H54 (cell line): Measurements from ENCODE around the gene PCDHB4.
"Not testable (repeated sequence)": the region's sequence is repeated elsewhere in the genome, so short reads cannot be mapped to it uniquely, and the experiment has no call there.

Source experiments
- DNase-seq: peaks from one replicate; pipeline ENCODE4 v3.0.0; 2011; ENCODE audit warnings: low spot score, mixed read lengths; ENCODE audit not compliant: insufficient read length
- FAIRE-seq: peaks from 3 replicates; lab custom pipeline; 2011; peaks lifted over from hg19 to GRCh38; lab: Jason Lieb, UNC
- POLR2A ChIP-seq: IDR thresholded peaks from 2 replicates; pipeline ENCODE4 v1.6.1; 2011; ENCODE audit warnings: low read depth, mild to moderate bottlenecking, low read length

PCDHB4 gene

GRCh38 chr5:141121563-141121962, at the start of gene PCDHB4:
Gene PCDHB4 (plus strand): TSS chr5:141121818. CDS start chr5:141121999, 181 bp downstream.
- TF ChIP-seq POLR2A: no peak
- DNase-seq: no peak
- FAIRE-seq: no peak

GRCh38 chr5:141077826-141078225, 43.8 kb upstream of the PCDHB4 start:
- TF ChIP-seq POLR2A: no peak
- FAIRE-seq (no peak), DNase-seq (no peak)

DNA sequence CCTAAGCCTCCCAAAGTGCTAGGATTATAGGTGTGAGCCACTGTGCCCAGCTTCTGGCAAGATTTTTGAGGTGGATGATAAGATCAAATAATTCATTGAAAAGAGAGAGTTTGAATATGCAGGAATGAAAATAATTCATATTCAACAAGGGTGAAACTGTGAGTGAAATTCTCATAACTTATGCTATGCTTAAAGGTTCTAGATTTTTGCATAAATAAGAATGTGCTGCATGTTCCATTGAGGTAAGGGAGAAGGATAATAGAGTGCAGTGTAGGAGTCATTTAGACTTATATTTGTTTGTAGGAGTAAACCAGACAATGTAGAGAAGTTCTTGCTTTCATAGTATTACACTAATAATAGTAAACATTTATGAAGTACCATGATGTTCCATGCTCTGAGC, 39.4 kb upstream of the PCDHB4 start:
- no peak for DNase-seq
- no peak for FAIRE-seq

DNA sequence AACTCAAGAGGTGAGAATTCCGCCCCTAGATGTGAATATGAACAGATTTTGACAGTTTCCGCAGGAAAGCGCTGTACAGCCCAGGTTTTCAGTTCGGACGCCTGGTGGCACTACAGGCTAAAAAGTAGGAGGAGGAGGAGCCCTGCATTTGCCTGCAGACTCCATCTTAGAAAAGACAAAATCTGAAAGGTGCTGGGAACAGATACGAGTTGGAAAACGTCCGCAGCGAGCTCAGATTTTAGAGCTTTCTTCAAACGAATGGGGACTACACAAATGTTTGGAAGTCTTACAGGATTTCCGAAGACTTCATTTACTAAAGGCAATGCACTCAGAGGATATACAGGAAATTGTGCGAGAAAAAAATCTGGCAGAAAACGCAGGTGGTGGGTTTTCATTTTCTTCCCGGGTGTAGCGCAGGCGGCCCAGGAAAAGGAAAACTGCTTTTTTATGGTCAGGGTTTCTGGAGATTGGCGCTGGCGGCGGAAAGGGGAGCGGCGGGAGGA, 37.1 kb upstream of the PCDHB4 start:
- peak; percentile 29; the same call in 1 of the 2 replicates for TF ChIP-seq POLR2A
- FAIRE-seq (peak; percentile 96), DNase-seq (peak; percentile 44)

More for the DNA sequence above, 39.4 kb upstream of the PCDHB4 start:
- TF ChIP-seq POLR2A: no peak

DNA sequence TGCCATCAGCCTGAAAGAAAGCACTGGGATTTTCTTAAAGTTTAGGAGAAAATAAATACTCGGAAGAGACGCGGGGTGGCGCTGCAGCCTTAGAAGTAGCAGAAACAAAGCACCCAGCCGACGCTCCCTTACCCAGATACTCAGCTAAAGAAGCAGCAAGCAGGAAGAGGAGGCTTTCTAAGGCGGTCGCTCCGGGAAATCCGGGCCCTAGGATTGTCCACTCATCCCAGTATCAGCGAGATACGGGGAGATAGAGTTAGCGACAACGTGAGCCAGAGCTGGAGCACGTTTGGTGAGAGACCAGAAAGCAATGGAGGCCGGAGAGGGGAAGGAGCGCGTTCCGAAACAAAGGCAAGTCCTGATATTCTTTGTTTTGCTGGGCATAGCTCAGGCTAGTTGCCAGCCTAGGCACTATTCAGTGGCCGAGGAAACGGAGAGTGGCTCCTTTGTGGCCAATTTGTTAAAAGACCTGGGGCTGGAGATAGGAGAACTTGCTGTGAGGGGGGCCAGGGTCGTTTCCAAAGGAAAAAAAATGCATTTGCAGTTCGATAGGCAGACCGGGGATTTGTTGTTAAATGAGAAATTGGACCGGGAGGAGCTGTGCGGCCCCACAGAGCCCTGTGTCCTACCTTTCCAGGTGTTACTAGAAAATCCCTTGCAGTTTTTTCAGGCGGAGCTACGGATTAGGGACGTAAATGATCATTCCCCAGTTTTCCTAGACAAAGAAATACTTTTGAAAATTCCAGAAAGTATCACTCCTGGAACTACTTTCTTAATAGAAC, 26.9 kb upstream of the PCDHB4 start, which contains the start of gene PCDHB2:
PCDHB2 (plus strand) TSS at position 135 of the 782 bp plus-strand sequence; CDS start at position 311, 176 bp downstream.
- DNase-seq (peak; percentile 56), FAIRE-seq (peak; percentile 91)
- no peak for TF ChIP-seq POLR2A

- DNase-seq (no peak), FAIRE-seq (no peak)
- TF ChIP-seq POLR2A: no peak
Observed at GRCh38 chr5:141095263-141095641, 26.4 kb upstream of the PCDHB4 start.

- not testable (repeated sequence) for DNase-seq, FAIRE-seq
Observed at GRCh38 chr5:141096181-141096580, 25.4 kb upstream of the PCDHB4 start.

DNA sequence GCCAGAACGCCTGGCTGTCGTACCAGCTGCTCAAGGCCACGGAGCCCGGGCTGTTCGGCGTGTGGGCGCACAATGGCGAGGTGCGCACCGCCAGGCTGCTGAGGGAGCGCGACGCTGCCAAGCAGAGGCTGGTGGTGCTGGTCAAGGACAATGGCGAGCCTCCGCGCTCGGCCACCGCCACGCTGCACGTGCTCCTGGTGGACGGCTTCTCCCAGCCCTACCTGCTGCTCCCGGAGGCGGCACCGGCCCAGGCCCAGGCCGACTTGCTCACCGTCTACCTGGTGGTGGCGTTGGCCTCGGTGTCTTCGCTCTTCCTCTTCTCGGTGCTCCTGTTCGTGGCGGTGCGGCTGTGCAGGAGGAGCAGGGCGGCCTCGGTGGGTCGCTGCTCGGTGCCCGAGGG, 25.0 kb upstream of the PCDHB4 start:
- FAIRE-seq, DNase-seq: not testable (repeated sequence)

- FAIRE-seq: peak; percentile 97
- TF ChIP-seq POLR2A: no peak
- DNase-seq: peak; percentile 75
Observed at GRCh38 chr5:141100243-141100805, 21.3 kb upstream of the PCDHB4 start, which contains the start of gene PCDHB3. Gene PCDHB3 (plus strand): TSS chr5:141100473. CDS start chr5:141100650, 177 bp downstream.

DNA sequence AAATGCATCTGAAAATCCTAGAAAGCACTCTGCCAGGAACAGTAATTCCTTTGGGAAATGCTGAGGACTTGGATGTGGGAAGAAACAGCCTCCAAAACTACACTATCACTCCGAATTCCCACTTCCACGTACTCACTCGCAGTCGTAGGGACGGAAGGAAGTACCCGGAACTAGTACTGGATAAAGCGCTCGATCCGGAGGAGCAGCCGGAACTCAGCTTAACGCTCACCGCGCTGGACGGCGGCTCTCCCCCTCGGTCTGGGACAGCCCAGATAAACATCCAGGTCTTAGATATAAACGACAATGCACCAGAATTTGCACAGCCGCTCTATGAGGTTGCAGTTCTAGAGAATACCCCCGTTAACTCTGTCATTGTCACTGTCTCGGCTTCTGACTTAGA, 20.6 kb upstream of the PCDHB4 start:
- TF ChIP-seq POLR2A: no peak
- FAIRE-seq (no peak), DNase-seq (no peak)

GRCh38 chr5:141102070-141102469, 19.5 kb upstream of the PCDHB4 start:
- DNase-seq, FAIRE-seq: not testable (repeated sequence)

GRCh38 chr5:141102471-141102870, 19.1 kb upstream of the PCDHB4 start:
- FAIRE-seq, DNase-seq: not testable (repeated sequence)

DNA sequence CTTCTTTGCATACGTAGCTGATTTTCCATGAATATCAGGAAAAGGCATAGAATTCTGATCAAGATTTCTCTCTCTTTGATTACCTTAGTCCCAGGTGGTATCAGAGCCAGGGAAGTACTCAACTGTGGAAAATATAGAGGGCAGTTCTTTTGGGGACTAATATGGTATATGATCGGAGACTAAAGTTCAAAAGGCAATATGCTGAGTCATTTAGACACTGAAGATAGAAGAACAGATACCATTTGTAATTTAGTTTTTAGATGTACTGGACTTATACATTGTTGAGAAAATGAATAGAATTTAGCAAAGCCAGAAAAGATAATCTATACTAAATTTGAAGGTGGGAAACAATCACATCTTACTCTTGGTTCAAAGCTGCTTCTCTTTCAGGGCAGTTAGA, 16.3 kb upstream of the PCDHB4 start:
- FAIRE-seq: no peak
- no peak for TF ChIP-seq POLR2A
- no peak for DNase-seq

- TF ChIP-seq POLR2A: no peak
- no peak for DNase-seq
- no peak for FAIRE-seq
Observed at GRCh38 chr5:141119250-141119649, 2.4 kb upstream of the PCDHB4 start.
